ENCODE results near the gene CACNG5.

The CACNG5 gene

GRCh38 chr17:66918896-66919295 lies 84.0 kb downstream of the CACNG5 start:
- no peak overlapping the region for H3K9ac ChIP-seq (ENCODE audit: low read length)
- TF ChIP-seq CTCF (IDR thresholded peaks at IDR 0.05; ENCODE audit: low read depth, low read length), result no peak
- H3K4me2 ChIP-seq (ENCODE audit: low read length), result no peak overlapping the region
- H3K4me3 ChIP-seq (ENCODE audit: low read length), result no peak overlapping the region
- no peaks in the 10 kb centered on the region for H3K9me3 ChIP-seq (ENCODE audit: insufficient read depth, low read length)
- H3K27me3 ChIP-seq (ENCODE audit: low read depth, low read length), result peaks cover 2% of the 10 kb centered on the region
- no peaks in the 10 kb centered on the region for H3K79me2 ChIP-seq (ENCODE audit: low read length)
- no peaks in the 10 kb centered on the region for H3K36me3 ChIP-seq (replicated peaks; ENCODE audit: low read depth, low read length)
- no peak overlapping the region for H2AFZ ChIP-seq (ENCODE audit: low read depth, low read length)
- no peak overlapping the region for H3K27ac ChIP-seq (ENCODE audit: low read length)
- no peaks in the 10 kb centered on the region for H3K4me1 ChIP-seq (ENCODE audit: low read length)
- no peaks in the 10 kb centered on the region for H4K20me1 ChIP-seq (ENCODE audit: insufficient read depth, low read length)

GRCh38 chr17:66920435-66920834 lies 85.5 kb downstream of the CACNG5 start:
- Histone ChIP-seq H3K4me2 (ENCODE audit: low read length) (no peak overlapping the region), H3K79me2 (ENCODE audit: low read length) (no peaks in the 10 kb centered on the region), H3K9ac (ENCODE audit: low read length) (no peak overlapping the region), H2AFZ (ENCODE audit: low read depth, low read length) (no peak overlapping the region), H3K9me3 (ENCODE audit: insufficient read depth, low read length) (no peaks in the 10 kb centered on the region), H3K4me3 (ENCODE audit: low read length) (no peak overlapping the region), H3K4me1 (ENCODE audit: low read length) (no peaks in the 10 kb centered on the region), H3K27ac (ENCODE audit: low read length) (no peak overlapping the region), H4K20me1 (ENCODE audit: insufficient read depth, low read length) (no peaks in the 10 kb centered on the region), H3K27me3 (ENCODE audit: low read depth, low read length) (peaks cover 11% of the 10 kb centered on the region), H3K36me3 (replicated peaks; ENCODE audit: low read depth, low read length) (no peaks in the 10 kb centered on the region)
- TF ChIP-seq EZH2phosphoT487 (IDR thresholded peaks at IDR 0.05; ENCODE audit: low read depth) (no peak), CTCF (IDR thresholded peaks at IDR 0.05; ENCODE audit: low read depth, low read length) (no peak)

GRCh38 chr17:66920950-66921349 lies 86.0 kb downstream of the CACNG5 start:
- Histone ChIP-seq H3K27me3 (ENCODE audit: low read depth, low read length) (peaks cover 16% of the 10 kb centered on the region), H3K9me3 (ENCODE audit: insufficient read depth, low read length) (no peaks in the 10 kb centered on the region), H3K36me3 (replicated peaks; ENCODE audit: low read depth, low read length) (no peaks in the 10 kb centered on the region), H3K4me1 (ENCODE audit: low read length) (no peaks in the 10 kb centered on the region), H2AFZ (ENCODE audit: low read depth, low read length) (no peak overlapping the region), H3K4me2 (ENCODE audit: low read length) (no peak overlapping the region), H3K9ac (ENCODE audit: low read length) (no peak overlapping the region), H3K4me3 (ENCODE audit: low read length) (no peak overlapping the region), H4K20me1 (ENCODE audit: insufficient read depth, low read length) (no peaks in the 10 kb centered on the region), H3K79me2 (ENCODE audit: low read length) (no peaks in the 10 kb centered on the region), H3K27ac (ENCODE audit: low read length) (no peak overlapping the region)
- TF ChIP-seq EZH2phosphoT487 (IDR thresholded peaks at IDR 0.05; ENCODE audit: low read depth) (no peak), CTCF (IDR thresholded peaks at IDR 0.05; ENCODE audit: low read depth, low read length) (no peak)

GRCh38 chr17:66923886-66924285 lies 89.0 kb downstream of the CACNG5 start:
- H3K79me2 ChIP-seq (ENCODE audit: low read length), result no peaks in the 10 kb centered on the region
- H3K9ac ChIP-seq (ENCODE audit: low read length), result no peak overlapping the region
- H3K9me3 ChIP-seq (ENCODE audit: insufficient read depth, low read length), result no peaks in the 10 kb centered on the region
- H4K20me1 ChIP-seq (ENCODE audit: insufficient read depth, low read length), result no peaks in the 10 kb centered on the region
- no peak overlapping the region for H3K4me3 ChIP-seq (ENCODE audit: low read length)
- H3K27ac ChIP-seq (ENCODE audit: low read length), result no peak overlapping the region
- H3K36me3 ChIP-seq (replicated peaks; ENCODE audit: low read depth, low read length), result no peaks in the 10 kb centered on the region
- no peaks in the 10 kb centered on the region for H3K4me1 ChIP-seq (ENCODE audit: low read length)
- TF ChIP-seq EZH2phosphoT487 (IDR thresholded peaks at IDR 0.05; ENCODE audit: low read depth), result no peak
- peaks cover 41% of the 10 kb centered on the region for H3K27me3 ChIP-seq (ENCODE audit: low read depth, low read length)
- no peak overlapping the region for H3K4me2 ChIP-seq (ENCODE audit: low read length)
- no peak overlapping the region for H2AFZ ChIP-seq (ENCODE audit: low read depth, low read length)

Measured in OCI-LY3 (cell line).